Panc1 (cell line): ENCODE results near the gene FXYD4. TPM values are rescaled to one million over a fixed set of nuclear protein-coding genes. Genes with fewer than 3 reads are reported as not detected.

Experiments
- ATAC-seq: fragments of 200-7000 bp; cut with Tn5 transposase; 2 replicates; pipeline ENCODE4 v1.9.1; 2020; ENCODE audit warnings: mild to moderate bottlenecking, moderate library complexity
- BruUV-seq: library from RNA; stranded (reverse); fragments of 400-500 nt; replicated peaks from 2 replicates; lab custom pipeline; 2021; lab: Mats Ljungman, UMichigan
- CTCF ChIA-PET: fragments of 300-600 bp; sonication (Branson Sonifier 250); formaldehyde crosslinking; loops from one replicate; lab custom pipeline; 2022; ENCODE audit warnings: antibody characterized with exemption; lab: Charles Lee
- POLR2A ChIA-PET: fragments of 300-600 bp; sonication (Branson Sonifier 250); formaldehyde crosslinking; loops from one replicate; lab custom pipeline; 2022; ENCODE audit warnings: antibody characterized with exemption; lab: Charles Lee
- DNase-seq: peaks from one replicate; pipeline ENCODE4 v3.0.0-alpha.2; 2010; ENCODE audit warnings: low read depth, low spot score
- H3K27ac ChIP-seq: 2 replicates; pipeline ENCODE4 v1.5.1; 2011; ENCODE audit warnings: mild to moderate bottlenecking, low read length, inconsistent platforms
- H3K27me3 ChIP-seq: fragments of 200-500 bp; sonication (Bioruptor generic); 2 replicates; pipeline ENCODE4 v1.6.0; 2014; ENCODE audit warnings: low read length, inconsistent platforms; ENCODE audit not compliant: control insufficient read depth, insufficient read depth
- H3K36me3 ChIP-seq: fragments of 200-500 bp; sonication (Bioruptor generic); 2 replicates; pipeline ENCODE4 v1.5.1; 2014; ENCODE audit warnings: inconsistent platforms, mild to moderate bottlenecking, low read length, moderate library complexity; ENCODE audit not compliant: control insufficient read depth, insufficient read depth
- H3K4me1 ChIP-seq: 2 replicates; pipeline ENCODE4 v1.5.1; 2011; ENCODE audit warnings: inconsistent platforms, mild to moderate bottlenecking, low read length, moderate library complexity; ENCODE audit not compliant: control insufficient read depth, insufficient read depth
- H3K4me3 ChIP-seq, 2 experiments: 2 replicates each; pipeline ENCODE4 v1.5.1; 2011 to 2012; ENCODE audit warnings: low read depth in 2 of 2, low read length in 2 of 2, mild to moderate bottlenecking in 2 of 2, inconsistent platforms in 1 of 2, moderate library complexity in 1 of 2
- H3K9me3 ChIP-seq: fragments of 200-500 bp; sonication (Bioruptor generic); 2 replicates; pipeline ENCODE4 v1.5.1; 2014; ENCODE audit warnings: low read depth, mild to moderate bottlenecking, inconsistent platforms, low read length, moderate library complexity; ENCODE audit not compliant: control insufficient read depth, insufficient read depth
- POLR2AphosphoS5 ChIP-seq: IDR thresholded peaks from 2 replicates; pipeline ENCODE4 v1.6.1; 2012; ENCODE audit warnings: mild to moderate bottlenecking, low read depth, low read length, moderate library complexity
- SIN3A ChIP-seq: IDR thresholded peaks from 2 replicates; pipeline ENCODE4 v1.6.1; 2012; ENCODE audit warnings: low read depth, mild to moderate bottlenecking, low read length, moderate library complexity, borderline replicate concordance; ENCODE audit not compliant: insufficient read depth
- TCF7L2 ChIP-seq: IDR thresholded peaks from 2 replicates; pipeline ENCODE4 v1.6.1; 2011; ENCODE audit warnings: mild to moderate bottlenecking, low read depth, low read length, inconsistent platforms
- in situ Hi-C: cut with HindIII; loops from 2 replicates; pipeline ENCODE4 v1.10.0; 2016; ENCODE audit warnings: low sequenced_read_pairs, low pct_unique_long_range_greater_than_20kb
- intact Hi-C: fragments of 100-400 bp; cut with micrococcal nuclease; formaldehyde crosslinking; loops from one replicate; pipeline ENCODE4 v1.10.0; 2022; ENCODE audit not compliant: unreplicated experiment
- total RNA-seq: library from RNA; stranded (reverse); gene quantifications from one replicate; pipeline ENCODE4 v1.2.1, GENCODE V29; 2021; ENCODE audit not compliant: unreplicated experiment
- TF ChIP-seq, protein P1 (sequence below): fragments of 450-650 bp; IDR thresholded peaks from 2 replicates; pipeline ENCODE4 v1.5.1; 2017; ENCODE audit warnings: mild to moderate bottlenecking
- TF ChIP-seq, protein P2 (sequence below), 2 experiments: IDR thresholded peaks; 2 replicates each; pipeline ENCODE4 v1.6.1; 2011 to 2012; ENCODE audit warnings: low read depth in 2 of 2, control low read depth in 1 of 2, low read length in 1 of 2, mild to moderate bottlenecking in 1 of 2, moderate library complexity in 1 of 2; ENCODE audit not compliant: insufficient read depth in 1 of 2

The FXYD4 gene
- total RNA-seq, 1 experiment from 2014 or later, result not detected

DNA sequence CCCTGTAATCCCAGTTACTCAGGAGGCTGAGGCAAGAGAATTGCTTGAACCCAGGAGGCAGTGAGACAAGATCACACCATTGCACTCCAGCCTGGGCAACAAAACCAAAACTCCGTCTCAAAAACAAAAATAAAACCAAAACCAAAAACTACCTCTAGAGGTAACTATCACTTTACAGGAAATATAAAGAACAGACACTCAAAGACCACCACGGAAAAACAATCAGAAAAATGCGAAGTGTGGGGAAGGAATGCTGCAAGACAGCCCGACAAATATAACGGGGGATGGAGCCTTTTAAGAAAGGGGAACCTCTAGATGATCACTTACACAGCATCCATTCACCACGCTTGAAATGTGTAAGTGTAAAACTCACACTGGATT lies 33.3 kb downstream of the FXYD4 start:
- no peak for DNase-seq
- intact Hi-C loops, result no loop called here
- ATAC-seq, result no peak
- Histone ChIP-seq H3K4me3 (peak overlapping the region; percentile 68 to 96), H3K27me3 (no peaks in the 10 kb centered on the region), H3K4me1 (peaks cover 44% of the 10 kb centered on the region), H3K27ac (peak overlapping the region; percentile 92), H3K9me3 (no peaks in the 10 kb centered on the region), H3K36me3 (peaks cover 9% of the 10 kb centered on the region)
- POLR2A ChIA-PET, result interaction anchor here (0.7 to 0.8 kb wide), 3 partner anchors 8 to 238 kb away, joined by 4 to 7 read pairs (median 4); no protein-coding TSS in a partner anchor
- CTCF ChIA-PET, result interaction anchor here (0.6 kb wide), 1 partner anchor 83 kb away, joined by 3 read pairs; no protein-coding TSS in a partner anchor
- TF ChIP-seq, protein P1, sequence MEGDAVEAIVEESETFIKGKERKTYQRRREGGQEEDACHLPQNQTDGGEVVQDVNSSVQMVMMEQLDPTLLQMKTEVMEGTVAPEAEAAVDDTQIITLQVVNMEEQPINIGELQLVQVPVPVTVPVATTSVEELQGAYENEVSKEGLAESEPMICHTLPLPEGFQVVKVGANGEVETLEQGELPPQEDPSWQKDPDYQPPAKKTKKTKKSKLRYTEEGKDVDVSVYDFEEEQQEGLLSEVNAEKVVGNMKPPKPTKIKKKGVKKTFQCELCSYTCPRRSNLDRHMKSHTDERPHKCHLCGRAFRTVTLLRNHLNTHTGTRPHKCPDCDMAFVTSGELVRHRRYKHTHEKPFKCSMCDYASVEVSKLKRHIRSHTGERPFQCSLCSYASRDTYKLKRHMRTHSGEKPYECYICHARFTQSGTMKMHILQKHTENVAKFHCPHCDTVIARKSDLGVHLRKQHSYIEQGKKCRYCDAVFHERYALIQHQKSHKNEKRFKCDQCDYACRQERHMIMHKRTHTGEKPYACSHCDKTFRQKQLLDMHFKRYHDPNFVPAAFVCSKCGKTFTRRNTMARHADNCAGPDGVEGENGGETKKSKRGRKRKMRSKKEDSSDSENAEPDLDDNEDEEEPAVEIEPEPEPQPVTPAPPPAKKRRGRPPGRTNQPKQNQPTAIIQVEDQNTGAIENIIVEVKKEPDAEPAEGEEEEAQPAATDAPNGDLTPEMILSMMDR, result no peak
- TF ChIP-seq, protein P2, sequence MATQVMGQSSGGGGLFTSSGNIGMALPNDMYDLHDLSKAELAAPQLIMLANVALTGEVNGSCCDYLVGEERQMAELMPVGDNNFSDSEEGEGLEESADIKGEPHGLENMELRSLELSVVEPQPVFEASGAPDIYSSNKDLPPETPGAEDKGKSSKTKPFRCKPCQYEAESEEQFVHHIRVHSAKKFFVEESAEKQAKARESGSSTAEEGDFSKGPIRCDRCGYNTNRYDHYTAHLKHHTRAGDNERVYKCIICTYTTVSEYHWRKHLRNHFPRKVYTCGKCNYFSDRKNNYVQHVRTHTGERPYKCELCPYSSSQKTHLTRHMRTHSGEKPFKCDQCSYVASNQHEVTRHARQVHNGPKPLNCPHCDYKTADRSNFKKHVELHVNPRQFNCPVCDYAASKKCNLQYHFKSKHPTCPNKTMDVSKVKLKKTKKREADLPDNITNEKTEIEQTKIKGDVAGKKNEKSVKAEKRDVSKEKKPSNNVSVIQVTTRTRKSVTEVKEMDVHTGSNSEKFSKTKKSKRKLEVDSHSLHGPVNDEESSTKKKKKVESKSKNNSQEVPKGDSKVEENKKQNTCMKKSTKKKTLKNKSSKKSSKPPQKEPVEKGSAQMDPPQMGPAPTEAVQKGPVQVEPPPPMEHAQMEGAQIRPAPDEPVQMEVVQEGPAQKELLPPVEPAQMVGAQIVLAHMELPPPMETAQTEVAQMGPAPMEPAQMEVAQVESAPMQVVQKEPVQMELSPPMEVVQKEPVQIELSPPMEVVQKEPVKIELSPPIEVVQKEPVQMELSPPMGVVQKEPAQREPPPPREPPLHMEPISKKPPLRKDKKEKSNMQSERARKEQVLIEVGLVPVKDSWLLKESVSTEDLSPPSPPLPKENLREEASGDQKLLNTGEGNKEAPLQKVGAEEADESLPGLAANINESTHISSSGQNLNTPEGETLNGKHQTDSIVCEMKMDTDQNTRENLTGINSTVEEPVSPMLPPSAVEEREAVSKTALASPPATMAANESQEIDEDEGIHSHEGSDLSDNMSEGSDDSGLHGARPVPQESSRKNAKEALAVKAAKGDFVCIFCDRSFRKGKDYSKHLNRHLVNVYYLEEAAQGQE (IDR thresholded peaks at IDR 0.05; ENCODE audit: insufficient read depth in 1 of 2, low read depth in 2 of 2, low read length in 1 of 2), result no peak
- no peak for TF ChIP-seq POLR2AphosphoS5
- no peak for TF ChIP-seq SIN3A
- no peak for TF ChIP-seq TCF7L2
- no TSS peak for BruUV-seq
- in situ Hi-C loops, result no loop called here

DNA sequence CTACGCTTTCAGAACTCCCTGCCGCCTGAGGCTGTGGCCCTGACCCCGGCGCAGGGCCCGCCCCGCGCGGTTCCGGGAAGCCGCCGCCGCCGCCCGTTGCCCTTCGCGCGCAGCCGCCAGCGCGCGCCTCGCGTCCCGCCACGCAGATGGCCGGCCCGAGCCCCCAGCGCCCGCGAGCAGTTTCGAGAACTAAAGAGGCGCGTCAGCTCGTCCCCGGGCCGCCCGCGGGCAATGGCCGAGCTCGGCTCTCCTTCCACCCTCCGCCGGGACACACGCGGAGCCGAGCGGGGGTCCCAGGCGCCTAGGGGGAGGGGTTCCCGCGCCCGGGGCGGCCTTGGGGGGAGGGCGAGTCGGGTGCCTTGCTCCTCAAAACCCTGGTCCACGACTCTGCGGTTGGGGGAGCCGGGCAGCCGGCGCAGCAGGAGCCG lies 35.7 kb downstream of the FXYD4 start:
- no peaks in the 10 kb centered on the region for H3K9me3 ChIP-seq
- in situ Hi-C loops (no loop called here), intact Hi-C loops (no loop called here)
- H3K36me3 ChIP-seq, result peaks cover 9% of the 10 kb centered on the region
- peak overlapping the region; percentile 68 to 96 for H3K4me3 ChIP-seq
- ATAC-seq (peak; percentile 13; the same call in 1 of the 2 replicates), DNase-seq (no peak)
- no TSS peak for BruUV-seq
- H3K4me1 ChIP-seq, result peaks cover 26% of the 10 kb centered on the region
- TF ChIP-seq SIN3A (no peak), TCF7L2 (no peak), POLR2AphosphoS5 (no peak)
- TF ChIP-seq, protein P1, result no peak
- TF ChIP-seq, protein P2 (IDR thresholded peaks at IDR 0.05; ENCODE audit: insufficient read depth in 1 of 2, low read depth in 2 of 2, low read length in 1 of 2), result no peak; a peak in 1 of 4 replicates
- ChIA-PET CTCF (no interaction called here), POLR2A (interaction anchor here (0.5 to 1.4 kb wide), 6 partner anchors 10 to 204 kb away, joined by 3 to 10 read pairs (median 5); partner anchors contain the start of gene ZNF487)
- H3K27me3 ChIP-seq, result no peaks in the 10 kb centered on the region
- peak overlapping the region; percentile 93 for H3K27ac ChIP-seq
